HL-60/S4 treated with phorbol 12-myristate 13-acetate at 8.2 ng/mL for 4 days and 3 days (cell line): ENCODE data around the gene DCDC2C.

Source experiments
- in situ Hi-C: fragments of 300-500 bp; cut with MboI; formaldehyde crosslinking; loops from 2 replicates; pipeline ENCODE4 v1.15.0; 2022; ENCODE audit warnings: low sequenced_read_pairs

The DCDC2C gene

GRCh38 chr2:3708576-3708975 lies 5.2 kb downstream of the DCDC2C start:
- in situ Hi-C loops: no loop called here

DNA sequence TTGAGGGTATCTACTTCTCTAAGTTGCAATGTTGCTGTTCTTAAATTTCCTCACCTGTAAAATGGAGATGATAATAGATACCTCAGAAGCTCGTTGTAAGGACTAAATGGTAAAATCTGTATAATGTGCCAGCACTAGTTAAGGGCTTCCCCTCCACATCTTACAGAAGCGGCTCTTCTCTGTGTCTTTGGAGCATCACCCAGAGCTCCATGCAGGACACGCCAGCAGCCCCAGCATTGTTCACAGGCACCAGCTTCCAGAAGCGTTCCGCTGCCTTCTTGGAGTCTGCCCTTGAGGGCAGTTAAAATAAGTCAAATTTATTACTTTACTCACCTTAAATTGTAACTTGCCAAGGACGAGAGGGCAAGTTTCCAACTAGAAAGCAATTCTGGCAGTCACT lies 5.8 kb downstream of the DCDC2C start:
- in situ Hi-C loops: no loop called here

- in situ Hi-C loops: no loop called here
Measured at GRCh38 chr2:3712424-3712823, 9.0 kb downstream of the DCDC2C start.

DNA sequence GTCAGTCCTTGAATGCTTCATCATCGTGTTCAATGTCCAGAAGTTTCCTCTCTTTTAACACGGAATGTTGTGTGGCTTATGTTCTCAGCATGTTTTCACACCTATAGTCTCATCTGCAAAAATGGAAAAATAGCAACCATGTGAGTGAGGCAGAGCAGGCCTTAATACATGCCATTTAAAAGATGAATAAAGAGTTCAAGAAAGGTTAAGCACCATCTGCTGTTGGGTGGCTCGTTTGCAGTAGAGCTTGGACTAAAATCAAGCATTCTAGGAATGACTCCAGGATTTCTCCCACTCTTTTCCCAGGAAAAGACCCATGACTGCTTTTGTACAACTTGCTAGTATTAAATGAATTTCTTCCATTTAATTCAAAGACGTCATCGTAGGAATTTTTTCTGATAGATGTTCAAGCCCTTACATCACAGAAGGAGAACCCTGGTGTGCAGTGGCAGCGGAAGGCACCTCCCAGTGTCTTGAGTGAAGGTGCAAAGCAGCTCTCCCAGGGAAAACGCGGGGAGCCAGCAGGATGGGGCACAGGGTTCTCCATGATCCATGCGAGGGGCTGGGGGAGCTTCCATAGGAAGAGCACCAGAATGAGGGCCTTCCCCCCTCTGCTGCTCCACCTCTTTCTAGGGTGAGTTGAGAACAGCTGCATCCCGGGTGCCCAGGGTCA lies 9.6 kb downstream of the DCDC2C start:
- in situ Hi-C loops: no loop called here

- in situ Hi-C loops: no loop called here
Measured at GRCh38 chr2:3718679-3719078, 15.3 kb downstream of the DCDC2C start.

- in situ Hi-C loops: no loop called here
Measured at GRCh38 chr2:3725002-3725401, 21.6 kb downstream of the DCDC2C start.

DNA sequence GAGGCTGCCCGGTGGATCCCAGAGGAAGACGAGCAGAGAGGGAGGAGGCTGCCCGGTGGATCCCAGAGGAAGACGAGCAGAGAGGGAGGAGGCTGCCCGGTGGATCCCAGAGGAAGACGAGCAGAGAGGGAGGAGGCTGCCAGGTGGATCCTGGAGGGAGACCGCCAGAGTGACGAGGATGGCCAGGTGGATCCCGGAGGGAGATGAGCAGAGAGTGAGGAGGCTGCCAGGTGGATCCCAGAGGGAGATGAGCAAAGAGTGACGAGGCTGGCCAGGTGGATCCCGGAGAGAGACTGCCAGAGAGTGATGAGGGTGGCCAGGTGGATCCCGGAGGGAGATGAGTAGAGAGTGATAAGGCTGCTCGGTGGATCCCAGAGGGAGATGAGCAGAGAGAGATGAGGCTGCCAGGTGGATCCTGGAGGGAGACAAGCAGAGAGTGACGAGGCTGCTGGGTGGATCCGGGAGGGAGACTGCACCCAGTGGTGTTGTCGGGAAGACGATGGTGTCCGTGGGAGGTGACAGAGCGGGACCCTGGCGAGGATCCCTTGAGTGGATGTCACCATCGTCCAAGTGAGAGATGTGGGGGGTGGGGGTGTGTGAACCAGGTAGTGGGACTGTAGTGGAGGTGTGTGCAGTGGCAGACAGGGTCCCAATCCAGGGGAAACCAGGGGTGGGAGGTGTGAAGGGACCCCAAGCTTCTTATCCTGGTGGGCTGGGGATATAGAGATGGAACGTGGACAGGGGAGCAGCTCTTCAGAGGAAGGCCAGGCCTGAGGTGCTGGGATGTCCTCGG lies 22.3 kb downstream of the DCDC2C start:
- in situ Hi-C loops: no loop called here

DNA sequence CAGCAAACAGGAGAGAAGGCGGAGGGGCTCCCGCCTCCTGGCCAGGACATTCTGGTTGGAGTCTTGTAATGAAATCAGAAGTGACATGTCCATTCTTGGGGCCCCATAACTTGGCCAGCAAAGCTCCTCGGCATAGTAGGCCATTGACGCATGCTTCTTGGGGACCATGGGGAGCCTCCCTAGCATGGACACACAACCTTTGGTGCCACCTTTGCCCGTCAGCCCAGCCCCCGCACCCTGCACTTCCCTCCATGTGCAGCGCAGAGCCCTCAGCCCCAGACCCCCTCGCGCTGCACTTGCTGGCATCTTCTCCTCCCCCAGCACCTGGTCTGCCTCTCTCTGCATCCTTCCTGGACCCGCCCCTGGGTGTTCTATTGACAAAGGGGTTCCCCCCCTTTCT lies 23.1 kb downstream of the DCDC2C start:
- in situ Hi-C loops: no loop called here

- in situ Hi-C loops: no loop called here
Measured at GRCh38 chr2:3727397-3728045, 24.1 kb downstream of the DCDC2C start.

- in situ Hi-C loops: no loop called here
Measured at GRCh38 chr2:3728104-3729054, 25.0 kb downstream of the DCDC2C start.

DNA sequence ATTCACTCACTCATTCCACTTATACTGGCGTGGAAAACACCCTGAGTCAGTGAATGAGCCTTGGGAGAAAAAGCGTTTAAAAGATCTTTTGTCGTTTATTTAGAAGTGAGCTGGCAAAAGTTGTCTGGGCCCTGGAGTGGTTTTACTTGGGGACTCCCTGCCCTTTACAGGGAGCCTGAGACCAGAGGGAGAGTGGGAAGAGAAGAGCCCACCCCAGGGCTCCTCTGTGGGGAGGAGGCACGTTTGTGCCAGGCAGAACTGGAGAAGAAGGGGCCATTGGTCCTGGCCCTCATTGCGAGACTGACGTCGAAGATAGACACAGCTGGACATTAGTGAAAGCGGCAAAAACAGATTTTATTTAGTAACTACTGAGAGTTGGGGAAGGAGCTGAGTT lies 25.7 kb downstream of the DCDC2C start:
- in situ Hi-C loops: no loop called here

DNA sequence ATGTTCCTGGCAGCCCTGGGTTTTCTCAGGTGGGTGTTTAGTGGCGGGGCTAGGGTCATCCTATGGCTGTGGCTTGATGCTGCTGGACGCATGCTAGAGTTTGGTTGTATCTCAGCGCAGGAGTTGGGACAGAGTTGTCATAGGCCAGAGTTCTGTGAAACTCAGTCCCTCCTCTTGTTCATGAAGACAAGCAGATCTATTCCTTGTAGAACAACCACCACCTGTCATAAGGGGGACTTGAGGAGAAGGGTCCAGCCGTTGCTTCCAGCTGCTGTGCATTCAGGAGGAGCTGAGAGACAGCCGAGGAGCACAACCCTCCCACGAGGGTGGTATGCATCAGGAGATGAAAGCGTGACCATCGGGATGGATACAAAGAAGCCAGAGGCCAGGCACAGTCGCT lies 26.4 kb downstream of the DCDC2C start:
- in situ Hi-C loops: no loop called here

- in situ Hi-C loops: no loop called here
Measured at GRCh38 chr2:3730646-3731045, 27.3 kb downstream of the DCDC2C start.

DNA sequence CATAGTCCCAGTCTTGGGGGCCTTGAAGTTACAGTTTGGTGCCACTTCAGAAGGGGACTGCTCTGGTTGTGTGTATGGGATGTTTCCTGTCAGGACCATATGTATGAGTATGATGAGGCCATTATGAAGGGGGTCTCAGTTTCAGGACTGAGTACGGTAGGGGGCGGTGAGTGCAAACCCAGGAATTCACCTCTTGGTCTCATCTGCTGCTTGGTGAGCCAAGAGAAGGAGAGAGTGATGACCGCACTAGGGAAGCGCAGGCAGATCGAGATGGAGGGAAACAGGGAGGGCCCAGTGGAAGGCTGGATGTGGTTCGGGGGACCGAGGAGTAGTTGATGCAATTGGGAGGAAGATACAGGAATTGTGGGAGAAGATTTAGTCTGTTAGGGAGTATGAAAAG lies 28.5 kb downstream of the DCDC2C start:
- in situ Hi-C loops: no loop called here

DNA sequence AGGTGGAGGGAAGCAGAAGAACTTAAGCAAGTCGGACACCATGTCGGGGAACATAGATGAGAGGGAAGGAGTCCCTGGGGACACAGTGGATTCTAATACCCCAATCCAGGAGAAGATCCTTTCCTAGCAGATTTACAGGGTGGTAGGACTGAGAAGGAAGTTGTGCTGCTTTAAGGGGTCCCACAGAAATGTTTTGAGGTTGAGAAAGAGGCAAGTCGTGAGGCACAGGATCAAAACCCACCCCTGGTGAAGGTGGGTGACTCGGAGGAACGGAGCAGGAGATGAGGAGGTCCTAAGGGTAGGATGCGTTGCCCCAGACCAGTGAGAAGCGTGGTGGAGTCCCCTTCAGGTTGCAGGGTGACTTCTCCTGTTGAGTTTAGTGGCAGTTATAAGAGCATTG lies 32.7 kb downstream of the DCDC2C start:
- in situ Hi-C loops: no loop called here

DNA sequence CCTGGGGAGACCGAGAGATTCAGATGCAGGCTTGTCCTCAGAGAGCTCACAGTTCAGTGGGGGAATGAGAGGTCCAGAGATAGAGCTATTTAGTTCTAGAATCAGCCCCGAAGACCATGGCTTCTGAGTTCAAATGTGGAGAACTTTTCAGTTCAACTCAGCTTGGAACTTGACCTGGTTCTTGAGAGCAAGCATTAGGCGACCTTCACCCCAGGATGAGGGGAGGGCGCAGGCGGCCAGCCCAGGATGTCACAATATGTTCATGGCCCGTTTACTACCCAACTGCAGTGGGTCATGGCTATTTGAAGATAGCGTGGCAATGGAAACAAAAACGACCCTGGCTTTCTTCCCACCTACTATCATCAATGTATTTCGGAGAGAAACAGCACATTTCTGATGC lies 33.8 kb downstream of the DCDC2C start:
- in situ Hi-C loops: no loop called here

GRCh38 chr2:3738454-3738853 lies 35.1 kb downstream of the DCDC2C start:
- in situ Hi-C loops: no loop called here

DNA sequence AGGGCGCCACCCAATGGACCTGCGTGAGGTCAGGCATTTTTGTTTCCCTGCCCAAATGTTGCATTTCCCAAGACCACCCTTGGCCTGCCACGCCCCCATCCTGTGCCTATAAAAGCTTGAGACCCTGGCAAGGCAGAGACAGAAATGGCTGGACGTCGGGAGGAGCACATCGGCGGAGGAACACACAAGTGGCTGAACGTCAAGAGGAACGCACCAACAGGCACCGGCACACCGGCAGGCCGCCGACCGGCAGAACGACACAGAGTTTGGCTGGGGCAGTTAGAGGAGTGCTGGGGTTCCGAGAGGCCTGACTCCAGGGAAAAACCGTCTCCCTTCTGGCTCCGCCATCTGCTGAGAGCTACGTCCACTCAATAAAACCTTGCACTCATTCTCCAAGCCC lies 35.9 kb downstream of the DCDC2C start:
- in situ Hi-C loops: no loop called here

DNA sequence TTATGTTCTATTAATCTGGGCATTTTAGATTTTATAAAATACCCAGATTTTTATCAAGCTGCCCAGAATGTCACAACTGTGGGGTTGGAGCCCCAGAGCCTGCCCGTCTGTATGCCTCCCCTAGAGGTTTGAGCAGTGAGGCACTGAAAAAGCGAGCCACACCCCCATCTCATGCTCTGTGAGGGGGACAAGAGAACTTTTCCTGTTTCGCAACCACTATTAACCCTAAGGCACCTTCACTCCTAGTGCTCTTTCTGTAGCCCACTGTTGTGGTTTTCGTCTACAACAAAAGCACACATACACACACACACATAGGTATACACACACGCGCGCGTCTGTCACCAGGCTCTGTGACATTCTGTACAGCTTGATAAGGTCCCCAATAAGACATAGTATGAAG lies 38.0 kb downstream of the DCDC2C start:
- in situ Hi-C loops: no loop called here

GRCh38 chr2:3741867-3742602 lies 38.7 kb downstream of the DCDC2C start:
- in situ Hi-C loops: no loop called here
